HEK293 (cell line): ENCODE results near the gene KPTN.
A peak's percentile ranks its signal among the peaks of the same experiment; 100 is the strongest.

ENCODE experiments used
- AEBP2 ChIP-seq: fragments of 450-650 bp; formaldehyde crosslinking; IDR thresholded peaks from 2 replicates; pipeline ENCODE4 v1.5.1; 2016; ENCODE audit warnings: missing biosample characterization, missing genetic modification characterization, borderline replicate concordance
- ATF2 ChIP-seq: fragments of 450-650 bp; formaldehyde crosslinking; IDR thresholded peaks from 2 replicates; pipeline ENCODE4 v1.5.1; 2016; ENCODE audit warnings: missing biosample characterization, missing genetic modification characterization, low read depth
- ELK4 ChIP-seq: IDR thresholded peaks from 2 replicates; pipeline ENCODE4 v1.6.1; 2011; ENCODE audit warnings: mild to moderate bottlenecking, low read depth, low read length, borderline replicate concordance
- KLF17 ChIP-seq: fragments of 450-650 bp; formaldehyde crosslinking; IDR thresholded peaks from 2 replicates; pipeline ENCODE4 v1.5.1; 2016; ENCODE audit warnings: missing biosample characterization, missing genetic modification characterization
- KLF9 ChIP-seq: fragments of 450-650 bp; formaldehyde crosslinking; IDR thresholded peaks from 2 replicates; pipeline ENCODE4 v1.5.1; 2016; ENCODE audit warnings: missing biosample characterization, missing genetic modification characterization, low read depth
- MZF1 ChIP-seq: fragments of 450-650 bp; formaldehyde crosslinking; IDR thresholded peaks from 2 replicates; pipeline ENCODE4 v1.5.1; 2017; ENCODE audit warnings: missing biosample characterization, missing genetic modification characterization, borderline replicate concordance
- PATZ1 ChIP-seq: fragments of 450-650 bp; formaldehyde crosslinking; IDR thresholded peaks from 2 replicates; pipeline ENCODE4 v1.5.1; 2016; ENCODE audit warnings: missing biosample characterization, missing genetic modification characterization
- PBX3 ChIP-seq: sonication (generic); formaldehyde crosslinking; IDR thresholded peaks from 2 replicates; pipeline ENCODE4 v1.8.1; 2022; ENCODE audit warnings: mild to moderate bottlenecking, moderate library complexity, missing genetic modification reagents
- SP7 ChIP-seq: fragments of 450-650 bp; formaldehyde crosslinking; IDR thresholded peaks from 2 replicates; pipeline ENCODE4 v1.5.1; 2016; ENCODE audit warnings: missing biosample characterization, missing genetic modification characterization
- ZBTB48 ChIP-seq: fragments of 450-650 bp; formaldehyde crosslinking; IDR thresholded peaks from 2 replicates; pipeline ENCODE4 v1.5.1; 2016; ENCODE audit warnings: missing biosample characterization, missing genetic modification characterization
- ZBTB6 ChIP-seq: fragments of 450-650 bp; formaldehyde crosslinking; IDR thresholded peaks from 2 replicates; pipeline ENCODE4 v1.5.1; 2017; ENCODE audit warnings: missing biosample characterization, missing genetic modification characterization
- ZBTB8A ChIP-seq: fragments of 450-650 bp; formaldehyde crosslinking; IDR thresholded peaks from 2 replicates; pipeline ENCODE4 v1.5.1; 2016; ENCODE audit warnings: missing biosample characterization, missing genetic modification characterization
- ZFP41 ChIP-seq: fragments of 450-650 bp; formaldehyde crosslinking; IDR thresholded peaks from 2 replicates; pipeline ENCODE4 v1.5.1; 2016; ENCODE audit warnings: missing biosample characterization, missing genetic modification characterization, borderline replicate concordance
- ZNF211 ChIP-seq: fragments of 450-650 bp; formaldehyde crosslinking; IDR thresholded peaks from 2 replicates; pipeline ENCODE4 v1.5.1; 2016; ENCODE audit warnings: low read depth, missing biosample characterization, missing genetic modification characterization
- ZNF221 ChIP-seq: fragments of 450-650 bp; formaldehyde crosslinking; IDR thresholded peaks from 2 replicates; pipeline ENCODE4 v1.5.1; 2017; ENCODE audit warnings: missing biosample characterization, missing genetic modification characterization, borderline replicate concordance
- ZNF248 ChIP-seq: fragments of 450-650 bp; formaldehyde crosslinking; IDR thresholded peaks from 2 replicates; pipeline ENCODE4 v1.5.1; 2017; ENCODE audit warnings: missing biosample characterization, missing genetic modification characterization
- ZNF350 ChIP-seq: fragments of 450-650 bp; formaldehyde crosslinking; IDR thresholded peaks from 2 replicates; pipeline ENCODE4 v1.5.0; 2017; ENCODE audit warnings: missing biosample characterization, mild to moderate bottlenecking, missing genetic modification characterization
- ZNF426 ChIP-seq: fragments of 450-650 bp; formaldehyde crosslinking; IDR thresholded peaks from 2 replicates; pipeline ENCODE4 v1.5.1; 2017; ENCODE audit warnings: missing biosample characterization, missing genetic modification characterization, mild to moderate bottlenecking, inconsistent platforms, moderate library complexity
- ZNF518A ChIP-seq: fragments of 450-650 bp; formaldehyde crosslinking; conservative IDR thresholded peaks from 2 replicates; pipeline ENCODE4 v1.5.1; 2016; ENCODE audit warnings: low read depth, missing biosample characterization, missing genetic modification characterization
- ZNF548 ChIP-seq: fragments of 450-650 bp; formaldehyde crosslinking; IDR thresholded peaks from 2 replicates; pipeline ENCODE4 v1.5.1; 2016; ENCODE audit warnings: missing biosample characterization, missing genetic modification characterization
- ZNF658 ChIP-seq: fragments of 450-650 bp; formaldehyde crosslinking; IDR thresholded peaks from 2 replicates; pipeline ENCODE4; 2016; ENCODE audit warnings: missing biosample characterization, missing genetic modification characterization
- ZNF792 ChIP-seq: fragments of 450-650 bp; formaldehyde crosslinking; IDR thresholded peaks from 2 replicates; pipeline ENCODE4 v1.5.1; 2016; ENCODE audit warnings: missing biosample characterization, missing genetic modification characterization
- ZNF837 ChIP-seq: fragments of 450-650 bp; formaldehyde crosslinking; IDR thresholded peaks from 2 replicates; pipeline ENCODE4 v1.5.1; 2016; ENCODE audit warnings: missing biosample characterization, missing genetic modification characterization

Gene KPTN

GRCh38 chr19:47445937-47446402 lies 38.0 kb downstream of the KPTN start (continued):
- peak; percentile 87 for TF ChIP-seq PATZ1 (tag by site-specific recombination)
- TF ChIP-seq ZBTB8A (tag by site-specific recombination), result peak; percentile 24; the same call in 1 of the 2 replicates
- TF ChIP-seq ZBTB6 (tag by site-specific recombination), result no peak
- TF ChIP-seq ZNF426 (tag by site-specific recombination), result no peak
- no peak for TF ChIP-seq ZNF658 (tag by site-specific recombination)
- no peak for TF ChIP-seq ZNF211 (tag by site-specific recombination)
- no peak for TF ChIP-seq ZNF248 (tag by site-specific recombination)
- TF ChIP-seq ZNF350 (tag by site-specific recombination), result no peak
- no peak for TF ChIP-seq ZNF221
- TF ChIP-seq PBX3 (CRISPR knock-in tag), result no peak
- TF ChIP-seq ZBTB48 (tag by site-specific recombination), result no peak
- no peak for TF ChIP-seq ZNF518A (tag by site-specific recombination)
- TF ChIP-seq ATF2 (tag by site-specific recombination), result no peak
- TF ChIP-seq ELK4, result no peak
- no peak for TF ChIP-seq AEBP2 (tag by site-specific recombination)
- TF ChIP-seq MZF1 (tag by site-specific recombination), result no peak
- TF ChIP-seq KLF17, result peak; percentile 56
- TF ChIP-seq ZNF548, result no peak
- TF ChIP-seq ZNF792 (tag by site-specific recombination), result no peak
- TF ChIP-seq ZFP41 (tag by site-specific recombination), result no peak
- no peak; the same call in 1 of the 2 replicates for TF ChIP-seq KLF9 (tag by site-specific recombination)
- no peak for TF ChIP-seq ZNF837 (tag by site-specific recombination)
- TF ChIP-seq SP7, result peak; percentile 6; the same call in 1 of the 2 replicates
